NCI-H1436 treated with DMSO at 0.1 percent for 48 hours (cell line): ENCODE measurements around the gene CFAP410.

Source experiments
- DNase-seq: peaks from one replicate; lab custom pipeline; 2025; lab: John Stamatoyannopoulos, UW

CFAP410 gene

GRCh38 chr21:44330698-44331097, 8.5 kb downstream of the CFAP410 start:
- no peak for DNase-seq

- DNase-seq = no peak
Measured at GRCh38 chr21:44329971-44330681, 9.1 kb downstream of the CFAP410 start.

- DNase-seq = no peak
Measured at GRCh38 chr21:44329086-44329889, 9.9 kb downstream of the CFAP410 start.

- DNase-seq = no peak
Measured at GRCh38 chr21:44328242-44328895, 10.8 kb downstream of the CFAP410 start.

GRCh38 chr21:44327603-44327974, 11.6 kb downstream of the CFAP410 start:
- DNase-seq = no peak

DNA sequence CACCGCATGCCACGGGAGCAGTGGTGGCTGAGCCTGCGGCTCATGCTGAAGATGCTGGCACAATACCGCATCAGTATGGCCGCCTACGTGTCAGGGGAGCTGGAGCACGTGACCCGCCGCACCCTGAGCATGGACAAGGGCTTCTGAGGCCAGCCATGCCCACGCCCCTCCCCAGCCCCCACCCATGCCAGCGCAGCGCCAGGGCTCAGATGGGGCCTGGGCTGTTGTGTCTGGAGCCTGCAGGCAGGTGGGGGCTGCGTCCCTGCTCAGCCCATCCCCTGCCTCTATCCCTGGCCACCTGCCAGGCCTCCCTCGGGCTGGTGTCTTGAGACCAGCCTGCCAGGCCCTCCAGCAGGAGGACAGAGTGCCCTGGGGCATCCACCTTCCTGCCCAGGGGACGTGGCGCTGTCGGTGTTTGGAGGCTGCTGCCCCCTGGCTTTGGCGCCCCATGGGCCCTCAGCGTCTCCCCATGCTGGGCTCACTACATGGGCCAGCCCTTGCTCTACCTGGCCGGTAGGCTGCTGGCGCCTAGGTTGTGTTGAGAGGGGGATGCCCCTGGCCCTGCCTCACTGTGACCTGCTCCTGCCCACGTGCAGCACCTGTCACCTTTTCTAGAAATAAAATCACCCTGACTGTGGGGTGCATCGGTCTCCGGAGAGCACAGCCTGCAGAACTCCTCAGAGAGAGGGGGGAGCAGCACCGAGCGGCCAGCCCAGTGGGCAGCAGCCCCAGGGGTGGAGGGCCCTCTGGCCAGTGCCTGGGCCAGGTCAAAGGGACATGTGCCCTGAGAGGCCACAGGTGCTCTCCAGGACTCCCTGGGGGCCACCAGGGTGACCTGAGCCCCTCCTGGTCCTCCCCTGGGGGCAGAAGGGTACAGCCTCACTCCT, 12.2 kb downstream of the CFAP410 start:
- no peak for DNase-seq

DNA sequence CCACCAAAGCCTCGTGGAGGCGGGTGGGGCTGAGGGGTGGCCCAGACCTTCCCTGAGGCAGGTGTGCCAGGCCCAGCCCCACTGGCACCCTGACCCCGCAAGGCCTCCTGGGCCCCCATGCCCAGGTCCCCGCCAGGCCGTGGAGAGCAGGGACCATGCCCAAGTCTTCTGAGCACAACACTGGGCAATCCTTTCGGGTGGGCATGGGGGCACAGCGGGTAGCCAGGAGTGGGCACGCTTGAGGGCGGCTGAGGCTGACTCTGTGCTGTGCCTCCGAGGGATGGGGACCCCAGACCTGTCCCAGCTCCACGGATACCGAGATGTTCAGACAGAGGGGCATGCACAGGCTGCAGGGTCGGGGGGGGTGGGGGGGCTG, 12.9 kb downstream of the CFAP410 start:
- DNase-seq = no peak

GRCh38 chr21:44325386-44326271, 13.6 kb downstream of the CFAP410 start:
- DNase-seq = no peak

DNA sequence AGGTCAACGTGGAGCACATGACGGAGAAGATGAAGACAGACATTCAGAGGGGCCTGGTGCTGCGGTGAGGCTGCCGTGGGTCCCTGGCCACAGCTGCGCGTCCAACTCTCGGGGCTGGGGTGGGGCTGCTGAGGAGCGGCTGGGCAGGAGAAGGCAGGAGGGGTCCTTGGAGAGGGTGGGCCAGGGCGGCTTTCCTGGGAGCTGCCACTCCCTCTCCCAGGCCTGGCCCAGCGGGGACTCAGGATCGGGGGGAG, 14.4 kb downstream of the CFAP410 start:
- DNase-seq = no peak

- no peak for DNase-seq
Measured at GRCh38 chr21:44324106-44324853, 14.9 kb downstream of the CFAP410 start.

DNA sequence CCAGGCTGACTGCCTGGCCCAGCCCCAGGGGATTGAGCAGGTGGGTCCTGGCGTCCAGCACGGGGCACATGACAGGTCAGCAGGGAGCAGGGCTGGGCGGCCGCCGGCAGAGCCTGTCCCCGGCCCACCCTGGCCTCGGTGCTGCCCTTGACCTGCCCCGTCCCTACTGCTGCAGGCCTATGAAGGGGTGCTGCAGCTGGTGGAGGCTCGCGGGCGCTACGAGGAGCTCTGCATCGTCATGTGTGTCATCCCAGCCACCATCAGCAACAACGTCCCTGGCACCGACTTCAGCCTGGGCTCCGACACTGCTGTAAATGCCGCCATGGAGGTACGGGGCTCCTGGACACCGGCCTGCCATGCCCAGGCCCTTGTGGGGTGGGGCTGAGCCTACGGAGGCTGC, 15.6 kb downstream of the CFAP410 start:
- DNase-seq = no peak

DNA sequence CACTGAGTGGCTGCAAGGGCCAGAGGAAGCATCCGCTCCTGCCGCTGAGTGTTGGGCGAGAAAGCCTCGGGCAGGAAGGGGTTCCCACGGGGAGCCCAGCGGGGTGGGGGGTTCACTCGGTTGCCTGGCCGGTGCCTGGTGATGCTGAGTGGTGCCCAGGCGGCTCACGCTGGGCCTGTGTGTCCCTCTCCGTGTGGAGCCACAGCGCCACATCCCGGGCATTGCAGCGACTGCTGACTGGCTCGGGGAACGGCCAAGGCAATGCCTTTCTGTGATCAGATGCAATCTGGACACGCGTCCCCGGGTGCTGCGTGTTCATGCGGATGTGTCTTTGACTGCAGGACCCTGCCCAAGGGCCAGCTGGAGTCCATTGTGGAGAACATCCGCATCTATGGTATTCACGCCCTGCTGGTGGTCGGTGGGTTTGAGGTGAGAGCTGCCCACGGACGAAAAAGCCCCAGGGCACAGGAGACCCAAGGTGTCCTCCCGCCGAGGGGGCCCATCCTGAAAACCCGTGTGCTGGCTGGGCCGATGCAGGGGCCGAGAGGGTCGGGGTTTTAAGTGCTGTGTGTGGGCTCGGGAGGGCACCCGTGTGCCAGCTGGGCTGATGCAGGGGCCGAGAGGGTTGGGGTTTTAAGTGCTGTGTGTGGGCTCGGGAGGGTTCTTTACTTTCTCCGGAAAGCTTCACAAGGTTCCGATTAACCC, 16.4 kb downstream of the CFAP410 start:
- DNase-seq = no peak

DNA sequence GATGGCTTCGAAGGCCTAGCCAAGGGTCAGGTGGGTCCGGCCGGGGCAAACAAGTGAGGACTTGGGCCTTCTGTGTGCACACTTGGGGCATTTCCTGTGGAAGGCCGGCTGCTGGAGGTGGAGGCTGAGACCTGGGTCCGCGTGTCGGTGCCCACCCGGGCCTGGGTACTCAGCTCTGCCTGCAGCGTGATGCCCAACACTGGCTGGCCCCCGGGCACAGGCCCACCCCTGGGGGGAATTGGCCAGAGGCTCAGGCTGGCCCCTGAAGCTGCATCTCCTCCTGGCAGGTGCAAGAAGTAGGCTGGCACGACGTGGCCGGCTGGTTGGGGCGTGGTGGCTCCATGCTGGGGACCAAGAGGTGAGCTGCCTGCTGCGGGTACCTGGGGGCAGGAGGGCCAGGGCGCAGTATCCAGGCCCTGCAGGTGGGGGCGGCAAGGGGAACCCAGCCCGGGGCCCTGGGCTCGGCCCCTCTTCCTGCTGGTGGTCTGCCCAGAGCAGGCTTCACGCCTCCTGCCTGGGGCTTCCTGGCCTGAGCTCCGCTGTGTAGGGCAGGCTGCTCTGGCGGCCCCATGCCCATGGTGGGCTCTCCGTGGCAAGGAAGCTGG, 17.2 kb downstream of the CFAP410 start:
- DNase-seq = no peak

- DNase-seq = no peak
Measured at GRCh38 chr21:44320847-44321246, 18.3 kb downstream of the CFAP410 start.

- no peak for DNase-seq
Measured at GRCh38 chr21:44319407-44320065, 19.7 kb downstream of the CFAP410 start.

- DNase-seq = no peak
Measured at GRCh38 chr21:44318489-44319285, 20.5 kb downstream of the CFAP410 start.

- no peak for DNase-seq
Measured at GRCh38 chr21:44317871-44318270, 21.3 kb downstream of the CFAP410 start.

GRCh38 chr21:44317241-44317782, 21.9 kb downstream of the CFAP410 start:
- DNase-seq = no peak
